GM19372 (cell line): Measurements from ENCODE around the gene KIAA0586.
A peak's percentile ranks its signal among the peaks of the same experiment; 100 is the strongest.
"Not testable (repeated sequence)": the region's sequence is repeated elsewhere in the genome, so short reads cannot be mapped to it uniquely, and the experiment has no call there.

Experiments used
- ATAC-seq: cut with Tn5 transposase; IDR thresholded peaks from one replicate; pipeline ENCODE4 v1.9.1; 2021; ENCODE audit warnings: mild to moderate bottlenecking, low read depth, moderate library complexity; ENCODE audit not compliant: unreplicated experiment

KIAA0586 gene

GRCh38 chr14:58427281-58428117, at the start of gene KIAA0586, which contains the start of gene TIMM9:
TSS of gene KIAA0586 (plus strand) at chr14:58427719. CDS start at chr14:58428265, 546 bp downstream.
TSS of gene TIMM9 (minus strand) at chr14:58427531. CDS start at chr14:58411945, 15,586 bp downstream.
- ATAC-seq: peak; percentile 90

GRCh38 chr14:58390830-58391229, 36.7 kb upstream of the KIAA0586 start:
- ATAC-seq: no peak

GRCh38 chr14:58395562-58395811, 32.0 kb upstream of the KIAA0586 start:
- no peak for ATAC-seq

GRCh38 chr14:58395812-58396788, 31.4 kb upstream of the KIAA0586 start, which contains the start of gene TOMM20L:
TSS of gene TOMM20L (plus strand) at chr14:58395930. CDS start at chr14:58395958, 28 bp downstream.
- peak; percentile 93 for ATAC-seq

- ATAC-seq: no peak
Observed at GRCh38 chr14:58397156-58397555, 30.4 kb upstream of the KIAA0586 start.

- ATAC-seq: no peak
Observed at GRCh38 chr14:58398495-58398894, 29.0 kb upstream of the KIAA0586 start.

GRCh38 chr14:58398895-58399294, 28.6 kb upstream of the KIAA0586 start:
- ATAC-seq: no peak

- ATAC-seq: no peak
Observed at GRCh38 chr14:58401587-58401986, 25.9 kb upstream of the KIAA0586 start.

GRCh38 chr14:58408681-58409215, 18.8 kb upstream of the KIAA0586 start:
- ATAC-seq: no peak

GRCh38 chr14:58414845-58415244, 12.7 kb upstream of the KIAA0586 start:
- no peak for ATAC-seq

GRCh38 chr14:58415636-58416547, 11.6 kb upstream of the KIAA0586 start:
- ATAC-seq: no peak

- not testable (repeated sequence) for ATAC-seq
Observed at GRCh38 chr14:58416934-58417333, 10.6 kb upstream of the KIAA0586 start.

- ATAC-seq: peak; percentile 36
Observed at GRCh38 chr14:58426670-58427280, 744 bp upstream of the KIAA0586 start.

GRCh38 chr14:58428118-58428683, 682 bp downstream of the KIAA0586 start:
- ATAC-seq: no peak

- no peak for ATAC-seq
Observed at GRCh38 chr14:58430156-58430555, 2.6 kb downstream of the KIAA0586 start.

GRCh38 chr14:58439476-58439875, 12.0 kb downstream of the KIAA0586 start:
- no peak for ATAC-seq

GRCh38 chr14:58444627-58445026, 17.1 kb downstream of the KIAA0586 start:
- ATAC-seq: no peak

- ATAC-seq: no peak
Observed at GRCh38 chr14:58455593-58456265, 28.2 kb downstream of the KIAA0586 start.

GRCh38 chr14:58460772-58461171, 33.3 kb downstream of the KIAA0586 start:
- ATAC-seq: no peak
